Common myeloid progenitor, CD34-positive (primary cell): ENCODE data around the gene GRWD1.

Experiments used
- CTCF ChIA-PET: fragments of 350-600 bp; sonication (Branson Sonifier 250); formaldehyde crosslinking; loops from one replicate; lab custom pipeline; 2021; ENCODE audit warnings: antibody characterized with exemption; lab: Charles Lee
- POLR2A ChIA-PET: fragments of 350-600 bp; sonication (Branson Sonifier 250); formaldehyde crosslinking; loops from one replicate; lab custom pipeline; 2021; ENCODE audit warnings: antibody characterized with exemption; lab: Charles Lee
- DNase-seq, 3 donors: peaks; one replicate each; pipeline versions ENCODE4 v3.0.0 to v3.0.0-alpha.2; 2013
- H3K27ac ChIP-seq, 2 experiments: 1 replicate in 1 of 2; 2 replicates in 1 of 2; pipeline ENCODE4 v1.7.0; 2013; ENCODE audit warnings: inconsistent platforms in 2 of 2, low read length in 2 of 2, mild to moderate bottlenecking in 2 of 2, low read depth in 1 of 2, moderate library complexity in 1 of 2; ENCODE audit not compliant: severe bottlenecking in 2 of 2, insufficient read depth in 1 of 2, poor library complexity in 1 of 2
- H3K27me3 ChIP-seq, 5 experiments: replicated peaks in 2 of 5; 1 replicate in 3 of 5; 2 replicates in 2 of 5; pipeline versions ENCODE4 v1.6.1 to v1.7.0; 2013; ENCODE audit warnings: low read length in 4 of 5, mild to moderate bottlenecking in 2 of 5, moderate library complexity in 2 of 5, inconsistent platforms in 1 of 5; ENCODE audit not compliant: insufficient read depth in 5 of 5, control insufficient read depth in 4 of 5
- H3K36me3 ChIP-seq, 4 experiments: 1 replicate in 2 of 4; 2 replicates in 2 of 4; pipeline versions ENCODE4 v1.6.1 to v1.7.0; 2013; ENCODE audit warnings: low read length in 3 of 4, control low read depth in 1 of 4, mild to moderate bottlenecking in 1 of 4; ENCODE audit not compliant: control insufficient read depth in 4 of 4, insufficient read depth in 4 of 4
- H3K4me1 ChIP-seq, 4 experiments: 1 replicate in 3 of 4; 2 replicates in 1 of 4; pipeline versions ENCODE4 v1.6.1 to v1.7.1; 2013; ENCODE audit warnings: low read length in 3 of 4, mild to moderate bottlenecking in 3 of 4, control low read depth in 1 of 4, inconsistent platforms in 1 of 4, moderate library complexity in 1 of 4; ENCODE audit not compliant: control insufficient read depth in 4 of 4, insufficient read depth in 4 of 4; ENCODE audit errors: control extremely low read depth in 1 of 4
- H3K4me3 ChIP-seq, 7 experiments: 1 replicate in 4 of 7; 2 replicates in 3 of 7; pipeline versions ENCODE4 v1.5.1 to v1.7.0; 2013; ENCODE audit warnings: mild to moderate bottlenecking in 7 of 7, low read length in 6 of 7, moderate library complexity in 6 of 7, inconsistent platforms in 2 of 7, low read depth in 2 of 7, control low read depth in 1 of 7; ENCODE audit not compliant: insufficient read depth in 4 of 7, control insufficient read depth in 1 of 7; ENCODE audit errors: extremely low read depth in 1 of 7
- H3K9me3 ChIP-seq, 5 experiments: 1 replicate in 4 of 5; 2 replicates in 1 of 5; pipeline versions ENCODE4 v1.6.1 to v1.7.1; 2013; ENCODE audit warnings: low read length in 4 of 5, mild to moderate bottlenecking in 2 of 5, inconsistent platforms in 1 of 5, low read depth in 1 of 5, moderate library complexity in 1 of 5; ENCODE audit not compliant: control insufficient read depth in 4 of 5, insufficient read depth in 2 of 5; ENCODE audit errors: control extremely low read depth in 1 of 5
- WGBS: methylation state at CpG from one replicate; pipeline ENCODE4 v1.1.5; 2013; ENCODE audit not compliant: insufficient coverage; 5-methylcytosine and 5-hydroxymethylcytosine counted together

GRWD1 gene

GRCh38 chr19:48499316-48500090 is 53.7 kb downstream of the GRWD1 start:
- Histone ChIP-seq H3K27me3 (peaks cover 0 to 30% (median 0%) of the 10 kb centered on the region in 5 experiments), H3K9me3 (no peaks in the 10 kb centered on the region), H3K36me3 (no peaks in the 10 kb centered on the region), H3K27ac (no peak overlapping the region), H3K4me3 (no peak overlapping the region), H3K4me1 (peaks cover 0 to 25% (median 24%) of the 10 kb centered on the region in 4 experiments)
- WGBS, result 81% methylated on average over 24 of the region's 44 CpGs
- CTCF ChIA-PET, result no interaction called here
- DNase-seq, result peak in 1 of 3 donors; percentile 43
- POLR2A ChIA-PET, result no interaction called here

GRCh38 chr19:48500830-48501493 is 55.2 kb downstream of the GRWD1 start:
- Histone ChIP-seq H3K27ac (no peak overlapping the region), H3K36me3 (no peaks in the 10 kb centered on the region), H3K4me1 (peaks cover 0 to 17% (median 16%) of the 10 kb centered on the region in 4 experiments), H3K4me3 (peak overlapping the region in 5 of 7 experiments; percentile 13 to 66 (median 56)), H3K9me3 (no peaks in the 10 kb centered on the region), H3K27me3 (peaks cover 0 to 30% (median 0%) of the 10 kb centered on the region in 5 experiments)
- no peak for DNase-seq
- CTCF ChIA-PET, result interaction anchor here (1.1 kb wide), 1 partner anchor 8 kb away, joined by 4 read pairs; no protein-coding TSS in a partner anchor
- POLR2A ChIA-PET, result no interaction called here
- 74% methylated on average over 30 of the region's 32 CpGs for WGBS

GRCh38 chr19:48501494-48502349 is 55.9 kb downstream of the GRWD1 start:
- Histone ChIP-seq H3K27ac (no peak overlapping the region), H3K9me3 (no peaks in the 10 kb centered on the region), H3K36me3 (no peaks in the 10 kb centered on the region), H3K4me3 (peak overlapping the region in 6 of 7 experiments; percentile 26 to 66 (median 58)), H3K27me3 (peaks cover 0 to 30% (median 0%) of the 10 kb centered on the region in 5 experiments), H3K4me1 (peaks cover 0 to 17% (median 15%) of the 10 kb centered on the region in 4 experiments)
- peak; percentile 91 to 97 (median 96) for DNase-seq
- POLR2A ChIA-PET, result interaction anchor here (0.6 to 1.0 kb wide), 4 partner anchors 9 to 1162 kb away, joined by 3 to 4 read pairs (median 3); no protein-coding TSS in a partner anchor
- 15% methylated on average over 17 of the region's 20 CpGs for whole genome bisulfite sequencing
- CTCF ChIA-PET, result interaction anchor here (1.1 to 1.5 kb wide), 3 partner anchors 9 to 85 kb away, joined by 4 to 5 read pairs (median 5); no protein-coding TSS in a partner anchor

- POLR2A ChIA-PET, result interaction anchor here (0.6 to 1.0 kb wide), 4 partner anchors 9 to 1162 kb away, joined by 3 to 4 read pairs (median 3); no protein-coding TSS in a partner anchor
- no peak overlapping the region for H3K27ac ChIP-seq
These were observed 56.7 kb downstream of the GRWD1 start for GRCh38 chr19:48502350-48503018.

GRCh38 chr19:48506138-48506733 is 60.5 kb downstream of the GRWD1 start:
- ChIA-PET CTCF (interaction anchor here (0.6 to 5.2 kb wide), 9 partner anchors 10 to 83 kb away, joined by 3 to 30 read pairs (median 3); no protein-coding TSS in a partner anchor), POLR2A (interaction anchor here (0.6 kb wide), 1 partner anchor 120 kb away, joined by 3 read pairs; no protein-coding TSS in a partner anchor)
- no peak overlapping the region for H3K27ac ChIP-seq
- no peak overlapping the region for H3K4me3 ChIP-seq
- peak in 2 of 3 donors; percentile 54 to 60 for DNase-seq
- H3K4me1 ChIP-seq, result peaks cover 0 to 17% (median 13%) of the 10 kb centered on the region in 4 experiments
- no peaks in the 10 kb centered on the region for H3K36me3 ChIP-seq
- H3K27me3 ChIP-seq, result peaks cover 0 to 7% (median 5%) of the 10 kb centered on the region in 5 experiments
- H3K9me3 ChIP-seq, result no peaks in the 10 kb centered on the region
- WGBS, result 98% methylated on average over 5 of the region's 5 CpGs

More at GRCh38 chr19:48502350-48503018, 56.7 kb downstream of the GRWD1 start:
- Histone ChIP-seq H3K4me1 (peaks cover 0 to 17% (median 15%) of the 10 kb centered on the region in 4 experiments), H3K27me3 (peaks cover 0 to 23% (median 0%) of the 10 kb centered on the region in 5 experiments), H3K36me3 (no peaks in the 10 kb centered on the region), H3K9me3 (no peaks in the 10 kb centered on the region), H3K4me3 (peak overlapping the region in 4 of 7 experiments; percentile 23 to 66 (median 51))
- 21% methylated on average over 23 of the region's 27 CpGs for WGBS
- DNase-seq, result no peak
- CTCF ChIA-PET, result interaction anchor here (1.1 to 1.5 kb wide), 2 partner anchors 12 to 84 kb away, joined by 5 read pairs; no protein-coding TSS in a partner anchor
